ENCODE measurements around the gene CYGB. TPM values are rescaled to one million over a fixed set of nuclear protein-coding genes. Genes with fewer than 3 reads are reported as not detected.
A peak's percentile ranks its signal among the peaks of the same experiment; 100 is the strongest.

Gene CYGB
- total and polyA plus RNA-seq, 2 of the 13 experiments (the other 11 are each of a cell fraction or from before 2014, with no cell fraction given): 18.9 to 27.1 TPM

DNA sequence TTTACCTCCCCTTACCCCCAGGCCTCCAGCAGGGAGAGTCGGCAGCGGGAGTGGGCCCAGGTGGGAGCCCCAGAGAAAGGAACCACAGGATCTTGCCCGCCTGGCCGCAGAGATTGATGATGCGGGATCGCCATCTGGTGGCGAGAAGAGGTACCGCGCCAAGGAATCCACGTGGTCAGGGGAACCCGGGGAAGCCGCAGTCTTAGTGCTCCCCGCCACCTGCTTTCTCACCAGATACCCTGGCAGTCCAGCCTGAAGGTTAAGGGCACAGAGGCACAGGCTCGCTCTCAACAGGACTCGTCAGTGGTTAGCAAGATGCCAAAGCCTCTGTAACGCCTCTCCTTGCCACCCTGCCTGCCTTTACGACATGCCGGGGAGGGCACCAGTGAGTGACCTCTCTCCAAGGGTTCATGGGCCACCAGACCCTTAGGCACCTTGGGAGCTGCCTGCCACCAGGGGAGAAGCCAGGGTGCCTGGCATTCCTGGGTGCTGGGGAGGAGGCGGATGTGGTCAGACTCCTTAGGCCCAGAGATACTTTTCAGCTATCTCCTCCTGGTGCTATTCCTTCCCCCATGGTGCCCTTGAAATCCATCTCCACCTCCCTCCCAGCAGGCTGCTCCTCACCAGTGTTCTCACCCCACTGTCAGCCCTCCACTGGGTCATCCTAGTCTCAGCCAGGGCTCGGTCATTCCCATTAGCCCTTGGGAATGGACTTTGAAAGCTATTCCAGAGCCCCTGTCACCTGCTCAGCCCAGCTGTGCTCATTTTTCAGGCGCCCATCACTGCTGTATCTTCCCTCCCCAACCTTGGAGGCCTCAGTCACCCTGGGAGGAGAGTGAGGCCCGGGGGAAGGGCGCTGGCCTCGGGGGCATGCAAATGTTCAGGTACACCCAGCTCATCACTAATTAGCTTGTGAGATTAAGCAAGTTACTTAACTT is 30.8 kb downstream of the CYGB start (continued):
- no peak for TF ChIP-seq POLR2AphosphoS2 (IDR thresholded peaks at IDR 0.05; ENCODE audit: low read depth, low read length)
- no peak for TF ChIP-seq SNRNP70 (IDR thresholded peaks at IDR 0.05; ENCODE audit: low read depth, low read length)
- TF ChIP-seq, protein P1, sequence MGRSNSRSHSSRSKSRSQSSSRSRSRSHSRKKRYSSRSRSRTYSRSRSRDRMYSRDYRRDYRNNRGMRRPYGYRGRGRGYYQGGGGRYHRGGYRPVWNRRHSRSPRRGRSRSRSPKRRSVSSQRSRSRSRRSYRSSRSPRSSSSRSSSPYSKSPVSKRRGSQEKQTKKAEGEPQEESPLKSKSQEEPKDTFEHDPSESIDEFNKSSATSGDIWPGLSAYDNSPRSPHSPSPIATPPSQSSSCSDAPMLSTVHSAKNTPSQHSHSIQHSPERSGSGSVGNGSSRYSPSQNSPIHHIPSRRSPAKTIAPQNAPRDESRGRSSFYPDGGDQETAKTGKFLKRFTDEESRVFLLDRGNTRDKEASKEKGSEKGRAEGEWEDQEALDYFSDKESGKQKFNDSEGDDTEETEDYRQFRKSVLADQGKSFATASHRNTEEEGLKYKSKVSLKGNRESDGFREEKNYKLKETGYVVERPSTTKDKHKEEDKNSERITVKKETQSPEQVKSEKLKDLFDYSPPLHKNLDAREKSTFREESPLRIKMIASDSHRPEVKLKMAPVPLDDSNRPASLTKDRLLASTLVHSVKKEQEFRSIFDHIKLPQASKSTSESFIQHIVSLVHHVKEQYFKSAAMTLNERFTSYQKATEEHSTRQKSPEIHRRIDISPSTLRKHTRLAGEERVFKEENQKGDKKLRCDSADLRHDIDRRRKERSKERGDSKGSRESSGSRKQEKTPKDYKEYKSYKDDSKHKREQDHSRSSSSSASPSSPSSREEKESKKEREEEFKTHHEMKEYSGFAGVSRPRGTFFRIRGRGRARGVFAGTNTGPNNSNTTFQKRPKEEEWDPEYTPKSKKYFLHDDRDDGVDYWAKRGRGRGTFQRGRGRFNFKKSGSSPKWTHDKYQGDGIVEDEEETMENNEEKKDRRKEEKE (IDR thresholded peaks at IDR 0.05): no peak
- TF ChIP-seq, protein P2, sequence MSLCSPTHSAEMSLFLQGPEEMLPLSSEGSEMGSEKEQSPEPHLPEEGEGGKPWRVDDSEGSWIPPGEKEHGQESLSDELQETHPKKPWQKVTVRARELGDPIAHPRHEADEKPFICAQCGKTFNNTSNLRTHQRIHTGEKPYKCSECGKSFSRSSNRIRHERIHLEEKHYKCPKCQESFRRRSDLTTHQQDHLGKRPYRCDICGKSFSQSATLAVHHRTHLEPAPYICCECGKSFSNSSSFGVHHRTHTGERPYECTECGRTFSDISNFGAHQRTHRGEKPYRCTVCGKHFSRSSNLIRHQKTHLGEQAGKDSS (CRISPR knock-in tag; IDR thresholded peaks at IDR 0.05; ENCODE audit: borderline replicate concordance, low read depth): peak; percentile 65; the same call in 1 of the 2 replicates
- TF ChIP-seq, protein P3, sequence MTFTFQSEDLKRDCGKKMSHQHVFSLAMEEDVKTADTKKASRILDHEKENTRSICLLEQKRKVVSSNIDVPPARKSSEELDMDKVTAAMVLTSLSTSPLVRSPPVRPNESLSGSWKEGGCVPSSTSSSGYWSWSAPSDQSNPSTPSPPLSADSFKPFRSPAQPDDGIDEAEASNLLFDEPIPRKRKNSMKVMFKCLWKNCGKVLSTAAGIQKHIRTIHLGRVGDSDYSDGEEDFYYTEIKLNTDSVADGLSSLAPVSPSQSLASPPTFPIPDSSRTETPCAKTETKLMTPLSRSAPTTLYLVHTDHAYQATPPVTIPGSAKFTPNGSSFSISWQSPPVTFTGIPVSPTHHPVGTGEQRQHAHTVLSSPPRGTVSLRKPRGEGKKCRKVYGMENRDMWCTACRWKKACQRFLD (CRISPR knock-in tag; IDR thresholded peaks at IDR 0.05; ENCODE audit: borderline replicate concordance): no peak
- TF ChIP-seq, protein P4, sequence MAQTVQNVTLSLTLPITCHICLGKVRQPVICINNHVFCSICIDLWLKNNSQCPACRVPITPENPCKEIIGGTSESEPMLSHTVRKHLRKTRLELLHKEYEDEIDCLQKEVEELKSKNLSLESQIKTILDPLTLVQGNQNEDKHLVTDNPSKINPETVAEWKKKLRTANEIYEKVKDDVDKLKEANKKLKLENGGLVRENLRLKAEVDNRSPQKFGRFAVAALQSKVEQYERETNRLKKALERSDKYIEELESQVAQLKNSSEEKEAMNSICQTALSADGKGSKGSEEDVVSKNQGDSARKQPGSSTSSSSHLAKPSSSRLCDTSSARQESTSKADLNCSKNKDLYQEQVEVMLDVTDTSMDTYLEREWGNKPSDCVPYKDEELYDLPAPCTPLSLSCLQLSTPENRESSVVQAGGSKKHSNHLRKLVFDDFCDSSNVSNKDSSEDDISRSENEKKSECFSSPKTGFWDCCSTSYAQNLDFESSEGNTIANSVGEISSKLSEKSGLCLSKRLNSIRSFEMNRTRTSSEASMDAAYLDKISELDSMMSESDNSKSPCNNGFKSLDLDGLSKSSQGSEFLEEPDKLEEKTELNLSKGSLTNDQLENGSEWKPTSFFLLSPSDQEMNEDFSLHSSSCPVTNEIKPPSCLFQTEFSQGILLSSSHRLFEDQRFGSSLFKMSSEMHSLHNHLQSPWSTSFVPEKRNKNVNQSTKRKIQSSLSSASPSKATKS (CRISPR knock-in tag; IDR thresholded peaks at IDR 0.05): no peak
- no peak; the same call in 1 of the 2 replicates for TF ChIP-seq CC2D1A (CRISPR knock-in tag; IDR thresholded peaks at IDR 0.05)
- no peak for TF ChIP-seq MEIS1 (CRISPR knock-in tag; IDR thresholded peaks at IDR 0.05; ENCODE audit: borderline replicate concordance)
- TF ChIP-seq RAD51 (IDR thresholded peaks at IDR 0.05; ENCODE audit: borderline replicate concordance): no peak
- TF ChIP-seq ZNF350 (CRISPR knock-in tag; IDR thresholded peaks at IDR 0.05; ENCODE audit: borderline replicate concordance, low read depth): peak; percentile 71
- TF ChIP-seq, protein P5, sequence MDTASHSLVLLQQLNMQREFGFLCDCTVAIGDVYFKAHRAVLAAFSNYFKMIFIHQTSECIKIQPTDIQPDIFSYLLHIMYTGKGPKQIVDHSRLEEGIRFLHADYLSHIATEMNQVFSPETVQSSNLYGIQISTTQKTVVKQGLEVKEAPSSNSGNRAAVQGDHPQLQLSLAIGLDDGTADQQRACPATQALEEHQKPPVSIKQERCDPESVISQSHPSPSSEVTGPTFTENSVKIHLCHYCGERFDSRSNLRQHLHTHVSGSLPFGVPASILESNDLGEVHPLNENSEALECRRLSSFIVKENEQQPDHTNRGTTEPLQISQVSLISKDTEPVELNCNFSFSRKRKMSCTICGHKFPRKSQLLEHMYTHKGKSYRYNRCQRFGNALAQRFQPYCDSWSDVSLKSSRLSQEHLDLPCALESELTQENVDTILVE (CRISPR knock-in tag; IDR thresholded peaks at IDR 0.05): peak; percentile 42; the same call in 1 of the 2 replicates
- TF ChIP-seq, protein P6, sequence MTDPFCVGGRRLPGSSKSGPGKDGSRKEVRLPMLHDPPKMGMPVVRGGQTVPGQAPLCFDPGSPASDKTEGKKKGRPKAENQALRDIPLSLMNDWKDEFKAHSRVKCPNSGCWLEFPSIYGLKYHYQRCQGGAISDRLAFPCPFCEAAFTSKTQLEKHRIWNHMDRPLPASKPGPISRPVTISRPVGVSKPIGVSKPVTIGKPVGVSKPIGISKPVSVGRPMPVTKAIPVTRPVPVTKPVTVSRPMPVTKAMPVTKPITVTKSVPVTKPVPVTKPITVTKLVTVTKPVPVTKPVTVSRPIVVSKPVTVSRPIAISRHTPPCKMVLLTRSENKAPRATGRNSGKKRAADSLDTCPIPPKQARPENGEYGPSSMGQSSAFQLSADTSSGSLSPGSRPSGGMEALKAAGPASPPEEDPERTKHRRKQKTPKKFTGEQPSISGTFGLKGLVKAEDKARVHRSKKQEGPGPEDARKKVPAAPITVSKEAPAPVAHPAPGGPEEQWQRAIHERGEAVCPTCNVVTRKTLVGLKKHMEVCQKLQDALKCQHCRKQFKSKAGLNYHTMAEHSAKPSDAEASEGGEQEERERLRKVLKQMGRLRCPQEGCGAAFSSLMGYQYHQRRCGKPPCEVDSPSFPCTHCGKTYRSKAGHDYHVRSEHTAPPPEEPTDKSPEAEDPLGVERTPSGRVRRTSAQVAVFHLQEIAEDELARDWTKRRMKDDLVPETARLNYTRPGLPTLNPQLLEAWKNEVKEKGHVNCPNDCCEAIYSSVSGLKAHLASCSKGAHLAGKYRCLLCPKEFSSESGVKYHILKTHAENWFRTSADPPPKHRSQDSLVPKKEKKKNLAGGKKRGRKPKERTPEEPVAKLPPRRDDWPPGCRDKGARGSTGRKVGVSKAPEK (CRISPR knock-in tag; IDR thresholded peaks at IDR 0.05; ENCODE audit: borderline replicate concordance): no peak
- TF ChIP-seq MTF1 (CRISPR knock-in tag; IDR thresholded peaks at IDR 0.05): no peak
- TF ChIP-seq, protein P7, sequence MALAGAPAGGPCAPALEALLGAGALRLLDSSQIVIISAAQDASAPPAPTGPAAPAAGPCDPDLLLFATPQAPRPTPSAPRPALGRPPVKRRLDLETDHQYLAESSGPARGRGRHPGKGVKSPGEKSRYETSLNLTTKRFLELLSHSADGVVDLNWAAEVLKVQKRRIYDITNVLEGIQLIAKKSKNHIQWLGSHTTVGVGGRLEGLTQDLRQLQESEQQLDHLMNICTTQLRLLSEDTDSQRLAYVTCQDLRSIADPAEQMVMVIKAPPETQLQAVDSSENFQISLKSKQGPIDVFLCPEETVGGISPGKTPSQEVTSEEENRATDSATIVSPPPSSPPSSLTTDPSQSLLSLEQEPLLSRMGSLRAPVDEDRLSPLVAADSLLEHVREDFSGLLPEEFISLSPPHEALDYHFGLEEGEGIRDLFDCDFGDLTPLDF (CRISPR knock-in tag; IDR thresholded peaks at IDR 0.05): no peak
